HK-2 (cell line): ENCODE results near the gene ANKRD22.

Experiments
- DNase-seq: peaks from one replicate; pipeline ENCODE4 v3.0.0-alpha.2; 2018; ENCODE audit not compliant: unreplicated experiment

Gene ANKRD22

DNA sequence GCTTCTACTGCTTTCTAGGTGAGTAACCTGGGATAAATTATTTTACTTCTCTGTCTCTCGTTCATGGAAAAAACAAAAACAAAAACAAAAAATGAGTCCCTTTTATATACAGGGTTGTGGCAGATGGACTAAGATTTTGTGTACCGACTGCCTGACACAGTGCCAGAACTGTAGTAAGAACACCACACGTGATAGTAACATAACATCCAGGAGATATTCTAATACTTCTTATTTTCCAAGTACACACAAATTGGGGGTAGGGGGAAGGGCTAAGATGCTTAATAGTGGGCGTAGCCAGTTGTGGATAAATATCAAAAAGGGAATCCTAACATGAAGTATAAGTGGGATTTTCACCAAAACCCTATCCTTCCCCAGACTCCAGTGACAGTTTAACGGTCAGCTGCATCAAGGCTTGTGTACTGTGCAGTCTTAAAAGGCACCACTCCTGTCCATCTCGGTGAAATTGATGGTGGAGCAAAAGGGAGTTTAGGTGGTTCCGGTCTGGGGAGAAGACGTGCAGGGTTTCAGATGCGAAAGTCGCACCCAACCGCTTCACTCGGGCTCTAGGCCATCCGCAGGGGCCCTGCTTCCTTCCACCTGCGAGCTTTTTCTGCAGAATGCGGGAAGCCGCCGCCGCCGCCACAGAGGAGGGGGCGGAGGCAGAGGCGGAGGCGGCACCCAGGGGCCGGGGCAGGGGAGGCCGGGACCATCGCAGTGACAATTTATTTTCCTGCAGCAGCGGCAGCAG, 28.1 kb upstream of the ANKRD22 start, which contains the start of gene STAMBPL1:
STAMBPL1 (plus strand) TSS at position 712 of the 748 bp plus-strand sequence. CDS start 21,464 bp downstream, outside the sequence.
- no peak for DNase-seq

DNA sequence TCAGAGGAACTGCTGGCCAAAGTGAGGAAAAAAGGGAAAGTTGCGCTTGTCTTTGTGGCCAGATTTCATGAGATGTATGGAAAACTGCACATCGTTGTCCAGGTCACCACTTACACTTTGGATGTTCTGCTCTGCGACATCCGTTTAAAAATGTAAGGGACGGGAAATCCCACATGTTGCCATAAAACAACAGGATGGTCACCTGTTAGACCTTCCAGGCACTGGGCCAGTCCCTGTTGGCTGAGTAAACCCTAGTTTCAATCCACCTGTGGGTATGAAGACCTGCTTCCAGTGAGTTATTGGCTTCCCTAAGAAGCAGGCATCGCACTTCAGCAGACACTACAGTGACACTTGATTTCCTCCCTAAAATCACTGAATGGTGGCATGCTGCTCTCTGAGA, 25.7 kb upstream of the ANKRD22 start:
- DNase-seq: no peak

DNA sequence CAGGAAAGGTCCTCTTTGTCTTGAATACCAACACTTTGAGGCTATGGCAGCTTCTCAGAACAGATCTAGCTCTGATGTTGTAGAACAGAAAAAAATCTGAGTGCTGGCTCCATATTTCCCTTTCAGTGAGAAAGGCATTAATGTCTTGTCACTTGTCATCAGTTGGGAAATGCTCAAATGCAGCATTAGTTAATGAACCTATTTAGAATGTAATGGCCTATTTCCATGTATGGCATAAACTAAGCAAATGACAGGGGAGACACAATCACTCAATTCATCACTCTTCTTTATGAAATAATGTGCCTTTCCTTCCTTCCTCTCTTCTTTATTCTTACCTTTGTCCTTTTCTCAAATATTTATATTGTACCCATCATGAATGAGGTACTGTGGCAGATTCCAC, 23.4 kb upstream of the ANKRD22 start:
- no peak for DNase-seq

DNA sequence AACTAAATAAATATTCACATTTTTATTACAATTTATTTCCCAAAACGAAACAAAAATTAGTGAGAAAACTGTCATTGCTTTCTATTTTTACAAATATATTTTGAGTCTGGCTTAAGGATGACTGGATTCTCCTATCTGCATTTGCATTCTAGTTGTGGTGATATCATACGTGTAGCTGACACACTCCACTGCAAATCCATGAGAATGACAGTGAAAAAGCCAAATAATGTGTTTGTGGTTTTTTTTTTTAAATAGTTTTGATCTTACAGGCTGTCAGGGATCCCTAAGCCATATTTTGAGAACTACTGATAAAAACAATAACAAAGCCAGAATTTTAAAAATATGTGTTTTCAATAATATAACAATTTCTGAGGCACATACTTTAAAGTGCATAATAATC, 22.6 kb upstream of the ANKRD22 start:
- DNase-seq: no peak

DNA sequence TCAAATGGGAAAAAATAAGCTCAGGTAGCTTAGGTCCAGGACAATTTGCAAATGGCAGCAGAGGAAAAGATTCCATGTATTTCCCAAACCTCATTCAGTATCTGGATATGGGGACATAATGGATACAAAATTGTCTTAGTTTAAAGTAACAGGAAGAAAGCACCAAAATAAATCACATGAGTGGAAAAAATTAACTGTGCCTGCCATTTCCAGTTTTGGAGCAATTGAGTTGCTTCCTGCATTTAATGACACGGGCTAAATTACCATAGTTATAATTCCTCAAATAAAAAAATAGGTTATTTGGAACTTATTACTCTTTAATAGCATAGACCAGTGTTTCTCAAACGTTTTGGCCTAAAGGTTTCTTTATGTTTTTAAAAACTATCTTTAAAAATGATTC, 22.1 kb upstream of the ANKRD22 start:
- no peak for DNase-seq

DNA sequence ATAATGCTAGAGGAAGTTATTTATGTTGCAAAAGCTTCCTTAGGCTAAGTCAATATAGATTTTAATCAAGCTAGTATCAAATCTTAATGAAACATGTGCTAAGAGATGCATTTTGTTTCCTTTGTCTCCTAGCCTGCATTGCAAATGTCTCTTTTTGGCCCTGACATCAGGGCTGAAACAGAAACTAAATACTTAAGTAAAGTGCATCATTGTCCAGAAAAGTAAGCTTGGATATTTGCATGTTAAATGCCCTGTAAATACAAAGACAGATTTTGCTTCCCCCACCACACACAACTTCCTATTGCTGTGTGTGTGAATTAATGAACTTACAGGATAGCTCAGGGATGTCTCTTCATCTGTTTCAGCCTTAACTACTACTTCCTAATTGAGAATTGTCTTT, 18.4 kb upstream of the ANKRD22 start:
- DNase-seq: no peak

DNA sequence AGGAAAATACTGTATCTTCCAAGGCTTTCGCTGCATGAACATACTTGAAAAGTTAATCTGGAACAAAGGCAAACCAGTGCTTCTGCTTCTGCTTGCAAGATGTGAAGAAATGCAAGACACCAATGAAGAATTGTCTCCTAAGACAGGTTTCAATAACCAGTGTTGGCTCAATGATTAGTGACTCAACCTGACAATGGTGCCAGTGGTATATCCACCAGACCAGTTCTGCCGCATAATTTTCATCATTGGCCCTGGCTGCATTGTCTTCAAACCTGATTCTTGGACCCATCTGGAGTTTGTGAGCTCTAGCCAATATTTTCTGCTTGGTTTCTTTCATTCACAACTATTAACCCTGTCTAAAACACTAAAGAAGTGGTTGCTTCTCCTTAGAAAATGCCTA, 14.8 kb upstream of the ANKRD22 start:
- DNase-seq: no peak

DNA sequence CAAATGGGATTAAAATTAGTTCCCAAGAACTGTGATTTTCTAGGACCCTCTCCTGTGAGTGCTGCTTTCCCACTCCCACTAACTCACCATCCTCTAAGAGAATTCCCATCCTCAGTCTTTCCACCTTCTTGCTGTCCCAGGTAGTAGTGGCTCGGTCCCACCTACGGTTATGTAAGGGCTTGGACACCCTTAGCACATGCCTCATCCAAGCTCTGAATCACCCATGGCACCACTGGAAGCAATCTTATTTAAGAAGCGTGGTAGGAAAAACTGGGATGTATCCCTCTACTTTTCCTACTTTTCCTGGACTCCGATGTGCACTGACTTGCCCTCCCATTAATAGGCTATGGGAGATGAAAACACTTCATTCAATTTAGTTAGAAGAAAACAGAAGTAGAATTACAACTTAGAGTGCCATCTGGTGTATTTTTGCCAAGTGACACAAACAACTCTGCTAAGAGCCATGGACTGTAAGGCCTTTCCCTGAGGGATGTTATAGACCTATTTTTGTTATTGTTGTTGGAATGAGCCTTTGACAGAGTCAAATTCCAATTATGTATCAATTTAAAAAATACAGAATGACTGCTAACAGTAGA, 13.7 kb upstream of the ANKRD22 start:
- DNase-seq: no peak

DNA sequence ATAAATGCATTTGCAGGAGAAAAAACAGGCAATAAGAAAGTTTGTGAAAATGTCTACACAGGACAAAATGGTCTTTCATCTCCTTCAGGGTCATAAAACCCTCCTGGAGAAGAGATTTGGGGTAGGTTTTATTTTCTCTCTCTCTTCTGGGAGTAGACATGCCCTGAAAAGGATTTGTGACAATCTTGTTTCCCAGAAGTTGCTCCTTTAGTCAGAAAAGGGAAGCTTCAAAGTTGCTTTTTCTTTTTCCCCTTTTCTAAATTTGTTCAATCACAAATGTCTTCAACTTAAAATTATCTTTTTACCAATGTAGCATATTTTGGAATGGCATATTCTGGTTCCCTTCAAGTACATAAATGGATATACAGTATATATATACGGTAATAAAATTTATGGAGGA, 9.4 kb upstream of the ANKRD22 start:
- no peak for DNase-seq

DNA sequence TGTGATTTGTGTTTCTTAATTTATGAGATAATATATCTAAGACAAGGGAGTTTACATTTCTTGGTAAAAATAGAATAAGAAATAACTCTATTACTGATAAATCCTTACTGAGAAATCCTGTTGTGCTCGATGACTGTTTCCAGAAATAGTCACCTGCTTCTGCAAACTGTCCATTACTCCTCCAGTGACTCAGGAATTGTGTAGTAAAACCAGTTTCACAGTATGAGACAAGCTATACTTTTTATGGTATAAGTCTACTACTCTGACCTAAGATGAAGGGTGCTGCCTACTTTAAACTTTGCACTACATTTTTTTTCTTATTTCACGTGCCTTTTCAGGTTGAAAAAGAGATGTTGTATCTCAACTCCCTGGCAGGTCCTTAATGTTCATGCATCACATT, 6.8 kb upstream of the ANKRD22 start:
- no peak for DNase-seq

DNA sequence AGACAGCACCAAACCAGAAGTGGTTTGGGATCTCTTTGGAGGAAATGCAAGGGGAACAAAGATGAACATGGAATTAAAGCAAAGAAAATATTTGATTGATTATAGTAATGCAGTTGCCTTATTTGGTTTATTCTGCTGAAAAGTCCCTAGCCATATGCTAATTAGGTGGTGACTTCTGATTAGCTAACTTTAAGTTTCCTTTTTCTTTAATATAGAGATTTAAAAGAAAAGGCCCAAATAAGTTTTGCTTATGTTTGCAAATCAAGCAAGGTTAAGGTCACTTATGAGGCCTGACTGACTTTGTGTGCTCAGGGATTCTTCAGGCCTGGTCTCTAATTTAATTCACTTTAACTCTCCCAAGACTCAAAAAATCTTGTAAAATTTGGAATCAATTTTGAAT, 6.2 kb upstream of the ANKRD22 start:
- no peak for DNase-seq

DNA sequence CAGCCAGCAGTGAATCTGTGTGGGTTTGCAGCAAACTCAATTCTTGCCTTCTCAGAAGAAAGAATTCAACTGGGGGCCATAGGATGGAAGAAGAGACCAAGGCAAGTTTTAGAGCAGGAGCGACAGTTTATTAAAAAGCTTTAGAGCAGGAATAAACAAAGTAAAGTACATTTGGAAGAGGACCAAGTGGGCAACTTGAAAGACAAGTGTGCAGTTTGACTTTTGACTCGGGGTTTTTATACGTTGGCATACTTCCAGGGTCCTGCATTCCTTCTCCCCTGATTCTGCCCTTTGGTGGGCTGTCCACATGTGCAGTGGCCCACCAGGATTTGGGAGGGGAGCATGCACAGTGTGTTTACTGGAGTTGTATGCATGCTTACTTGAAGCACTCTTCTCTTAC, 3.0 kb upstream of the ANKRD22 start:
- no peak for DNase-seq

DNA sequence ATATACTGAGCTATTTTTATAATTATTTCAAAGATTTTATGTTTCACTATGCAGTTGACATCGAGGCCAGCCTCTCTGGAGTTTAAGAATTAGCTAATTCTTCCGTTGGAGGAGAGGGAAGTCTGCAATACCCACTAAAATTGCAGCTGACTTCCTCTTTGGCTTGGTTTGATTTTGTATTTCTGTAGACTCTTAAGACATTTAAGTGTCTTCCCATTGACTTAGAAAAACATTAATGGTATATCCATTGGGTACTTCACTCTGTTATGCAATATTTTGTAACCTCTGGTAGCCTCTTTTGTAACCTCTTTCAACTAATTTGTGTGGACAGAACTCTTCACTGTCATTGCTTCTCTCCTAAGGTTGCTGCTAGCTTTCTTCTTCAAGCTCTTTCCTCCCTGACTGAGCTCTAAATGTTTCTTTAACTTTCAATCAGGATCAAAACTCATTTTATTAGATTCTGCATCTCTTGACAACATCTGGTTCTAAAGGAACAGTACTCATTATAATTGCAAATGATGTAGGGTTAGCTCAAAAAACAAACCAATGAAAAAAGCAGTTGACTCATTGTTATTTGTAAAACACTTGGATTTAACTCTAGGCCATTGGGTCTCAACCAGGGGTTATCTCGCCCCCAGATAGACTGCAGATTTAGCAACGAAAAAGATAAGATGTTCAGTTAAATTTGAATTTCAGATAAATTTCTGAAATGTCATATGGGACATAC, 1.7 kb upstream of the ANKRD22 start:
- no peak for DNase-seq

DNA sequence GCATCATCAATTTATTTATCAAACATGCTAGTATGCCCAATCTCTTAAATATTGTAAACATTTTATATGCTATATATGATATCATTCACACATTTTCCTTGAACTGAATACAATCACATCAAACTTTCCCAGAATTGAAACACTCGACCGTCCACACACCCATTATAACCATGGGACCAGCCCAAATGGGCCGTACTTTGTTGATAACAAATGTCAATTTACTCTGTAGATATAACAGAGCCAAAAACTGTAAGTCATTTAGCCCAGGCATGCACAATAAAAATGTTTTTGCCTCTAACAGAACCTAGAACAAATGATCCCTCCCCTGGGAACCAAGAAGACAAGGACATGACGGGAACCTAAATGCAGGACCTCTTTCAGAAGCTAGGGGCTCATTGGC, 683 bp upstream of the ANKRD22 start:
- no peak for DNase-seq

DNA sequence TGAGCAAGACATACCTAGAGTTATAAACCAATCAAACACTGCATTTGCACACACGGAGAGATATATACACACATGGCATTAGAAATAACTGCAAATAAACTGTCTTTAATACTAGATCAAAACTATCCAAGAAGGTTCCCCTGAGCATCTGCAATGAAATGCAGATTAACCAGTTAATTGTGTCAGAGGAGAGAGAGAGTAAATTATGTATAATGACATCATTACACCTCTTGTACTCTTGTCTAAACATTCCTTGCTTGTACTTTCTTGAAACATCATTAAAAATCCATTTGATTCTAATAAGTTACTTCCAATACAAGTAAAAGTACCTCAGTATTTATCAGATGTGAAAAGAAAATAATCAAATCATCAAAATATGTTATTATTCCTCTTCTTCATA, 932 bp downstream of the ANKRD22 start:
- DNase-seq: no peak

DNA sequence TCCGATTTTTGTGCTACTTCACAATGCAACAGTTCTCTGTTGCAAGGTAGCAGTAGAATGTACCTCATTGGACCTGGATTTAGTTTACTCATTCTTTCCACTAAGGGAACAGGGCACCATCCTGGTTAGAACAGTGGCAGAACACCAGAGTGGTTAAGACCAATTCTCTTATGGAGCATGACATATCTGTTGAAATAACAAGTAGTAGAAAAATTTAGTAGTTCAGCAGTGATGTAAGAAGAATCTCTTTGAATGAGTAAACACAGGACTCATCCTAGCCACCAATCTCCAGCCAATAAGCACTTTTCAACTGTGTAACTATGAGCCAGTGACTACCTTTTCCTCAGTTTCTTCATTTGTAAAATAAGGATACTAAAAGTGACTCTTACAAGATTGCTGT, 2.4 kb downstream of the ANKRD22 start:
- no peak for DNase-seq

DNA sequence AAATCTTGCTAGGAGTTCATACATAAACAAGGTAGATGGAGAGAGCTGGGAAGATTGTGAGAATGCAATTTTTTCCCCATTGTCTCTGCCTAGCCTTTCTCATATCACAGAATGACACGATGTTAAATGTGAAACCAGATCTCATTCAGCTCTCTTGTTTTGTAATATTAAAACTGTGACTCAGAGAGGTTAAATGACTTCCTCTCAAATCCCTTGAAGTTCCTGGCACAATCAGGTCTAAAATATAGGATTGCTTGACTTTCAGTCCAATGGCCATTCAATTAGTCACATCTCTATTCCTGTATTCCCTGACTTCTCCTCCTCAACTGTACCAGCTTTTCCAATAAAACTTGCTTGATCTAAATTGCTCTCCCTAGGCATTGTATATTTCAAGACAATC, 3.1 kb downstream of the ANKRD22 start:
- no peak for DNase-seq

DNA sequence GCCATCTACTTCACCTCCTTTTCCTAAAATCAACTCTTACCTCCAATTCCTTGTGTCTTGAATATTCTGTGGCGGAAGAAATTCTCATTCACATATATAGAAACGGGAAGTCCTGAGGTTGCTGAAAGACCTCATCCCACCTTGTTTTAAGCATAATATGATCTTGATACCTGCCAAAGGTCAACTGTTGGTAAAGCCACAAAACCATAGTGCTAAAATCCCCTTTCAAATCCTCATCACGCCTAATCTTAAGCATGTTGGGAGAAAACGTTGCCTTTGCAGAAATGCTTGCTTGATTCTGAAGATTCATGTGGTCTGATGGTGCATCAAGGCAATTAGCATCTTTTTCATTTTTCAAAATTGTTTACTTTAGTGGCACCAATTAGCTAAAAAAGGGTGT, 8.5 kb downstream of the ANKRD22 start:
- no peak for DNase-seq

DNA sequence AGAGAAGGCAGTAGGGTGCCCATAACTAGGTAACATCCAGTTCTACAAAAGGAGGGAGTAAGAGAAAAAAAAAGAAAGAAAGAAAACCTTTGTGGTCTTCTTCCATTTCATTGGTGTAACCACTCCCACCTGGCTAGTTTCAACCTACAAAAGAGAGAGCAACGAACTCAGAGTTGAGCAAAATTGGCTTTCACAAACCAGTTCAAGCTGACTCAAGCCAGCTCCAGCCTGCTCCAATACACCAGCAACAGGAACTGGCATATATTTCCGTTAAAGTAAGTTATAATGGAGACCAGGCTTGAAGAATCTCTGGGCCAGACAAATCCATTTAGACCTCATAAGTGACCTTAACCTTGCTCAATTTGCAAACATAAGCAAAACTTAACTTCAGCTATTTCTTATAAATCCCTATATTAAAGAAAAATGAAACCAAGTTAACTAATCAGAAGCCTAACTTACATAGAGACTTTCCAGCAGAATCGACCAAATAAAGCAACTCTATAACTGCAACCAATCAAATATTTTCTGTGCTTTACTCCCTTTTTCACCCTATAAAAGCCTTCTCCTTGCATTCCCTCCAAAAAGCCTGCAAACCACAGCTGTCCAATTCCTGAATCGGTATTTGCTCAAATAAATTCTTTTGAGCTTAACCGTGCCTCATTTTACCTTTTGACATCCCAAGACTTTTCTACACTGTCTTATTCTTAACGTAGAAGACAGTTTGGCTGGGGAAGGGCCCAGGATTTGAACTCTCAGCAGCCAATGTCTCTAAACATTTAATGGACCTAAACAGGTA, 10.1 kb downstream of the ANKRD22 start:
- DNase-seq: no peak

DNA sequence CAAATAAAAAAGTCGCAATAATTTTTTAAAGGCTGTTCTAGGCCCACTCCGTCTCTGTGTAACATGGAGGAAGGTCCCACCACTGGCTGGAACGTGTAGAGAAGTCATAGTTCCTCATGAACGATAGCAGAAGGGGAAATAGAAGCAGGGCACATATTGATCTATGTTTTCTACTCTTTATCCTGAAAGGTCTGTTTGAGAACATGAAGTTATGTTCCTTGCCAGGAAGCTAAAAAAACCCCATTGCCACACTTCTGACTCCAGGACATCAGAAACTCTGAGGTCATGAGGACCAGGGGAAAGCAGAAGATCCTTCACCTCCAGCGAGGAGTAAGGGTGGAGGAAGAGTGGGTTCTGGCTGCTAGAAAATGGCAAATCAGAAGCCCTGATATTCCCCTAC, 10.8 kb downstream of the ANKRD22 start:
- no peak for DNase-seq

DNA sequence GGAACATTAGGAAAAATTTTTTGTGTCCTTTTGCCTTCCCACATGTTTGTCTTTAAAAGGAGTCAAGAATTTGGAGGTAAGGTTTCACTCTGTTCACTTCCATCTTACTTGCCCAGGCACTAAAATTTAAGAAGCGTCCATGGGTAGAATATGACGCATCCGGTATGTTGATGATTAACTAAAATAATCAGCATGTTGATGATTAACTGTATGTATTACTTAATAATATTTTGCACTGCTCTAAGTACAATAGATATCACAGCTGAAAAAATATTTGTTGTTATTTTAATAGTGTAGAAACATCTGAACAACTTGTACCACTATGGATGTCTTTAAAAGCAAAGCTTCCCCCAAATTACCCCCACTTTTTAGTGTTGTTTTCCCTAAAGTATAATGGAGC, 11.5 kb downstream of the ANKRD22 start:
- DNase-seq: no peak

DNA sequence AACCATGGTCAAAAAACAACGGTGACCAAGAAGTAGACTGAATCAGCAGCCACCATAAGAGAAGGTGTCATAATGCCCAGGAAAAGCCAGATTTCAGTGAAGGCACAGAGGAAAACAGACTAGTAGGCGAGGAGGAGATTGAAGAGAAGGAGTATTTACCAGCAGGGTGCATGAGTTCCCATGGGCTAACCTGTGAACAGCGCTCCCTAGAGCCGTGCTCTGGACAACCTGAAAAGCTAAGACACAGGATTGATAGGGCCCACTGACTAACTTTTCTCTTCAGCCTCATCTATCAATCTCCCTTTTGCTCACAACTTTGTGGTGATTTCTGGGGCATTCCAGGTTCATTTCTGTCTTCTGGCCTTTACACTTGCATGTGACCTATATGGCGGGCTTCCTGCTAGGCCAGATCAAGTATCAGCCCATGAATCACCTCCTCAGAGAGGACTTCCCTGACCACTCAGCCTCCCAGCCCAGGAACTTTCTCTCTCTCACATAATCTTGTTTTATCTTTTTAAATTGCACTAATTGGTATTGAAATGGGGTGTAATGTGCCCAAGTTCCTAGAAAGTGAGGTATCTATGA, 12.8 kb downstream of the ANKRD22 start:
- no peak for DNase-seq
